ENCODE measurements around the gene KLF6.

DNA sequence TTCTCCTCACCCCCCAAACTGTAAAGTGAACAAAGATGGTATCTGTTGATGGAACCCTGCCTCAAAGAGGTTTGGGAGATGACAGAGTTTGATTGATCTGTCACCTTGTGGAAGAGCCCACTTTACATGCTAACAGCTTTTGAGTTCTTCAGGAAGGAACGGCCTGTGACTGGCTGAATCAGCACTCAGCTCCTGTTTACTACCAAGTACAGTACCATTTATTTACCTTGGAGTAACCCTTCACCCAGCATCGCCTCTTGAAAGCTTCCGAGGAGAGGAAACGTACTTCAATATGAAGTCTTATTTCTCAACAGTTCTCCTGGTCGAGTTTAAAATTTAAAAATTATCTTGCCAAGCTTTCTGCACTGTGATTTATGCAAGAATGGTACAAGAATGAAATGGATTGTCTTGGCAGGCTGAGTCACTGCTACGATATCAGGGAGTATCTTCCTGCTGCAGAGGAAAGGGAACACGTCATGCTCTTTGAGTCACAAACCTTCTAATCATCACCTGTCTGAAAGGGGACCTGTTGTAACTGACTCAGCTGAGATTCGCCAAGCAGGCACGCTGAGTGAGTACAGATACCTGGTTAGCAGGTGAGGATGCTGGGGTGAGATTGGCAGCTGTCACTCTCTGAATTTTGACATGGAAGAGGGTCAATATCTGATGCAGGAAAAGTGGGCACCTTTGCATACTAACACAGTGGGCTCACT lies 30.1 kb downstream of the KLF6 start:
- no peak for TF ChIP-seq EZH2phosphoT487 (IDR thresholded peaks at IDR 0.05; ENCODE audit: low read depth, severe bottlenecking, unreplicated experiment)
- TF ChIP-seq CTCF (IDR thresholded peaks at IDR 0.05; ENCODE audit: poor library complexity): no peak
